A549 (cell line): ENCODE results near the gene ZNF57. TPM values are rescaled to one million over a fixed set of nuclear protein-coding genes. Genes with fewer than 3 reads are reported as not detected.
"Not testable (repeated sequence)": the region's sequence is repeated elsewhere in the genome, so short reads cannot be mapped to it uniquely, and the experiment has no call there.

Experiments used
- ATAC-seq, 2 experiments: fragments of 200-7000 bp in 1 of 2; fragments of >200 bp in 1 of 2; cut with Nextera tagmentation in 1 of 2; cut with Tn5 transposase in 1 of 2; 3 replicates each; pipeline versions ENCODE4 v1.8.0 to v1.9.1; 2018 to 2020; ENCODE audit warnings: mild to moderate bottlenecking in 1 of 2, moderate library complexity in 1 of 2
- CTCF ChIA-PET: fragments of 300-600 bp; sonication (Branson Sonifier 250); formaldehyde crosslinking; extraction: SDS; loops from one replicate; lab custom pipeline; 2021; ENCODE audit warnings: antibody characterized with exemption, inconsistent platforms; lab: Yijun Ruan, JAX
- POLR2A ChIA-PET: fragments of 350-600 bp; formaldehyde crosslinking; extraction: SDS; loops from one replicate; lab custom pipeline; 2021; ENCODE audit warnings: antibody characterized with exemption, inconsistent platforms; lab: Yijun Ruan, JAX
- DNase-seq, 2 experiments: peaks; one replicate each; pipeline versions ENCODE4 v3.0.0 to v3.0.0-alpha.2; 2011 to 2016; ENCODE audit warnings: low read depth in 1 of 2, low spot score in 1 of 2
- FAIRE-seq: peaks from 2 replicates; lab custom pipeline; 2011; peaks lifted over from hg19 to GRCh38; lab: Jason Lieb, UNC
- H3K27ac ChIP-seq, 2 experiments: fragments of >200 bp; sonication (Bioruptor Twin); formaldehyde crosslinking; 3 replicates each; pipeline ENCODE4 v1.5.1; 2016 to 2017
- H3K4me1 ChIP-seq: fragments of >200 bp; sonication (Bioruptor Twin); formaldehyde crosslinking; 3 replicates; pipeline ENCODE4 v1.6.1; 2016
- H3K4me2 ChIP-seq: fragments of >200 bp; sonication (Bioruptor Twin); formaldehyde crosslinking; 3 replicates; pipeline ENCODE4 v1.6.1; 2016
- H3K4me3 ChIP-seq: fragments of >200 bp; sonication (Bioruptor Twin); formaldehyde crosslinking; 3 replicates; pipeline ENCODE4 v1.5.1; 2016
- H3K9me3 ChIP-seq: fragments of >200 bp; sonication (Bioruptor Twin); formaldehyde crosslinking; 3 replicates; pipeline ENCODE4 v1.6.1; 2016
- ATOH8 ChIP-seq: fragments of 250-450 bp; sonication (Bioruptor Pico); IDR thresholded peaks from 2 replicates; pipeline ENCODE4 v1.5.0; 2020; ENCODE audit warnings: low read depth, mild to moderate bottlenecking, moderate library complexity
- BHLHE40 ChIP-seq: IDR thresholded peaks from 2 replicates; pipeline ENCODE4 v1.6.1; 2012; ENCODE audit warnings: low read depth, low read length, inconsistent platforms
- CBX8 ChIP-seq: fragments of 200-600 bp; sonication (generic); IDR thresholded peaks from 2 replicates; pipeline ENCODE4 v1.6.1; 2016
- CEBPB ChIP-seq, 2 experiments: fragments of >200 bp in 1 of 2; sonication (Bioruptor Twin) in 1 of 2; formaldehyde crosslinking in 1 of 2; IDR thresholded peaks; 2 replicates each; pipeline ENCODE4 v1.6.1; 2012 to 2016
- CHD2 ChIP-seq: fragments of 150-350 bp; IDR thresholded peaks from 2 replicates; pipeline ENCODE4 v1.6.1; 2014; ENCODE audit warnings: low read length; ENCODE audit not compliant: partially characterized antibody
- E2F6 ChIP-seq: IDR thresholded peaks from 2 replicates; pipeline ENCODE4 v1.6.1; 2012; ENCODE audit warnings: low read depth, borderline replicate concordance
- EHF ChIP-seq: fragments of 250-450 bp; sonication (Bioruptor Pico); IDR thresholded peaks from 2 replicates; pipeline ENCODE4 v1.5.0; 2020; ENCODE audit warnings: mild to moderate bottlenecking
- ELK1 ChIP-seq: fragments of 150-350 bp; IDR thresholded peaks from 2 replicates; pipeline ENCODE4 v1.6.1; 2014; ENCODE audit warnings: low read depth, mild to moderate bottlenecking, low read length
- EP300 ChIP-seq, 2 experiments: fragments of >200 bp; sonication (Bioruptor Twin); formaldehyde crosslinking; IDR thresholded peaks; 2 replicates in 1 of 2; 3 replicates in 1 of 2; pipeline ENCODE4 v1.6.1; 2016 to 2017
- ESRRA ChIP-seq: fragments of 150-350 bp; IDR thresholded peaks from 2 replicates; pipeline ENCODE4 v1.6.1; 2014; ENCODE audit warnings: mild to moderate bottlenecking, low read length, borderline replicate concordance
- FOSB ChIP-seq: fragments of 250-450 bp; sonication (Bioruptor Pico); IDR thresholded peaks from 2 replicates; pipeline ENCODE4 v1.5.0; 2020; ENCODE audit warnings: mild to moderate bottlenecking, moderate library complexity
- GATA3 ChIP-seq: IDR thresholded peaks from 2 replicates; pipeline ENCODE4 v1.6.1; 2012; ENCODE audit warnings: borderline replicate concordance
- HOXA7 ChIP-seq: fragments of 250-450 bp; sonication (Bioruptor Pico); IDR thresholded peaks from 2 replicates; pipeline ENCODE4 v1.5.0; 2020; ENCODE audit warnings: mild to moderate bottlenecking, moderate library complexity
- HOXB13 ChIP-seq: fragments of 250-450 bp; sonication (Bioruptor Pico); IDR thresholded peaks from 2 replicates; pipeline ENCODE4 v1.5.0; 2020; ENCODE audit warnings: low read depth, mild to moderate bottlenecking, moderate library complexity
- HOXB5 ChIP-seq: fragments of 250-450 bp; sonication (Bioruptor Pico); IDR thresholded peaks from 2 replicates; pipeline ENCODE4 v1.5.0; 2020; ENCODE audit warnings: mild to moderate bottlenecking, moderate library complexity
- JUN ChIP-seq, 2 experiments: fragments of >200 bp; sonication (Bioruptor Twin); formaldehyde crosslinking; IDR thresholded peaks; 2 replicates in 1 of 2; 3 replicates in 1 of 2; pipeline ENCODE4 v1.6.1; 2016 to 2017
- JUNB ChIP-seq: fragments of >200 bp; sonication (Bioruptor Twin); formaldehyde crosslinking; IDR thresholded peaks from 2 replicates; pipeline ENCODE4 v1.6.1; 2016
- KDM5A ChIP-seq: fragments of 200-600 bp; sonication (generic); IDR thresholded peaks from 2 replicates; pipeline ENCODE4 v1.6.1; 2016; ENCODE audit warnings: antibody characterized with exemption, mild to moderate bottlenecking
- MAZ ChIP-seq: fragments of 150-350 bp; IDR thresholded peaks from 2 replicates; pipeline ENCODE4 v1.6.1; 2014; ENCODE audit warnings: antibody characterized with exemption, low read depth, low read length, borderline replicate concordance
- NFE2L2 ChIP-seq: fragments of 150-350 bp; conservative IDR thresholded peaks from 2 replicates; pipeline ENCODE4 v1.6.1; 2014; ENCODE audit warnings: low read length
- PBX3 ChIP-seq: IDR thresholded peaks from 2 replicates; pipeline ENCODE4 v1.6.1; 2012
- POLR2A ChIP-seq: IDR thresholded peaks from 2 replicates; pipeline ENCODE4 v1.6.1; 2012; ENCODE audit warnings: mild to moderate bottlenecking, low read length
- POLR2AphosphoS2 ChIP-seq: conservative IDR thresholded peaks from 2 replicates; pipeline ENCODE4 v1.6.1; 2012; ENCODE audit warnings: low read length, improper control_type of control experiment, inconsistent platforms
- RAD21 ChIP-seq, 2 experiments: fragments of >200 bp in 1 of 2; sonication (Bioruptor Twin) in 1 of 2; formaldehyde crosslinking in 1 of 2; IDR thresholded peaks in 1 of 2; conservative IDR thresholded peaks in 1 of 2; 2 replicates in 1 of 2; 3 replicates in 1 of 2; pipeline ENCODE4 v1.6.1; 2012 to 2018; ENCODE audit warnings: inconsistent platforms in 1 of 2
- RARB ChIP-seq: fragments of 250-450 bp; sonication (Bioruptor Pico); IDR thresholded peaks from 2 replicates; pipeline ENCODE4 v1.8.0; 2021; ENCODE audit warnings: mild to moderate bottlenecking, moderate library complexity
- RCOR1 ChIP-seq: fragments of 150-350 bp; IDR thresholded peaks from 2 replicates; pipeline ENCODE4 v1.6.1; 2014; ENCODE audit warnings: antibody characterized with exemption, low read length, low read depth
- RFX5 ChIP-seq: fragments of 450-650 bp; IDR thresholded peaks from 2 replicates; pipeline ENCODE4 v1.7.1; 2014; ENCODE audit warnings: antibody characterized with exemption, mild to moderate bottlenecking, moderate library complexity
- SMC3 ChIP-seq: fragments of >200 bp; sonication (Bioruptor Twin); formaldehyde crosslinking; IDR thresholded peaks from 3 replicates; pipeline ENCODE4 v1.6.1; 2018; ENCODE audit warnings: inconsistent platforms
- TP53 ChIP-seq: fragments of 250-450 bp; sonication (Bioruptor Pico); IDR thresholded peaks from 2 replicates; pipeline ENCODE4 v1.5.0; 2021; ENCODE audit warnings: mild to moderate bottlenecking, moderate library complexity
- ZFP36 ChIP-seq: fragments of 450-650 bp; IDR thresholded peaks from 2 replicates; pipeline ENCODE4 v1.6.1; 2014; ENCODE audit warnings: borderline replicate concordance; ENCODE audit not compliant: partially characterized antibody
- ZNF302 ChIP-seq: fragments of 250-450 bp; sonication (Bioruptor Pico); IDR thresholded peaks from 2 replicates; pipeline ENCODE4 v1.9.0; 2021; ENCODE audit warnings: inconsistent platforms, mild to moderate bottlenecking, moderate library complexity
- WGBS: methylation state at CpG from one replicate; pipeline ENCODE4 v1.1.6; 2017; ENCODE audit errors: missing lambda C conversion rate; 5-methylcytosine and 5-hydroxymethylcytosine counted together
- polyA plus RNA-seq, 4 experiments: library from polyadenylated mRNA; depleted of rRNA in 3 of 4; stranded (reverse); fragments of >200 nt; fragmentation: RNase III in 1 of 4; extraction: RNeasy Plus Mini Kit Qiagen cat#74134 plus additional on column Dnase treatment in 1 of 4; gene quantifications; 2 replicates in 3 of 4; 3 replicates in 1 of 4; pipeline ENCODE4 v1.2.3, GENCODE V29; 2011 to 2017

ZNF57 gene
- polyA plus RNA-seq, 2 of the 4 experiments (the other 2 are of a cell fraction): 2.5 to 2.6 TPM

GRCh38 chr19:2887391-2887914 lies 13.3 kb upstream of the ZNF57 start (continued):
- TF ChIP-seq SMC3 (0 out of 3 replicates have a peak, but pooled peaks have one; percentile 7), CHD2 (no peak), EHF (no peak), BHLHE40 (no peak), CEBPB (IDR thresholded peaks at IDR 0.05) (no peak), FOSB (no peak), ELK1 (no peak), KDM5A (no peak), RCOR1 (no peak), HOXA7 (no peak), EP300 (IDR thresholded peaks at IDR 0.05) (no peak), ESRRA (no peak), GATA3 (no peak)
- TF ChIP-seq, all 56 proteins: peak for 7

- Histone ChIP-seq H3K4me2 (no peak overlapping the region), H3K27ac (no peak overlapping the region), H3K4me3 (no peak overlapping the region), H3K9me3 (peaks cover 11% of the 10 kb centered on the region), H3K4me1 (no peaks in the 10 kb centered on the region)
- FAIRE-seq (no peak), ATAC-seq (no peak), DNase-seq (no peak)
- TF ChIP-seq ZNF302 (CRISPR knock-in tag) (no peak), ZFP36 (no peak), E2F6 (no peak), CHD2 (no peak), POLR2AphosphoS2 (no peak), TP53 (no peak), EP300 (IDR thresholded peaks at IDR 0.05) (no peak), MAZ (no peak), JUN (IDR thresholded peaks at IDR 0.05) (no peak), CBX8 (no peak), RFX5 (no peak), HOXA7 (no peak), HOXB13 (CRISPR knock-in tag) (no peak)
- ChIA-PET POLR2A (no interaction called here), CTCF (interaction anchor here (0.8 to 2.4 kb wide), 4 partner anchors 10 to 215 kb away, joined by 3 to 8 read pairs (median 5); partner anchors contain the start of gene ZNF57)
- 81% methylated on average over 19 of the region's 37 CpGs for WGBS
These were observed 11.9 kb upstream of the ZNF57 start for GRCh38 chr19:2888731-2889224.

GRCh38 chr19:2890531-2890930 lies 10.2 kb upstream of the ZNF57 start:
- ATAC-seq, H3K4me1 ChIP-seq, CTCF ChIA-PET, H3K4me3 ChIP-seq, DNase-seq, H3K4me2 ChIP-seq, FAIRE-seq, H3K27ac ChIP-seq, POLR2A ChIA-PET: not testable (repeated sequence)
- WGBS: 58% methylated on average over 8 of the region's 8 CpGs
- peaks cover 16% of the 10 kb centered on the region; the same call in 2 of the 3 replicates for H3K9me3 ChIP-seq

- no peak overlapping the region for H3K4me2 ChIP-seq
- no peaks in the 10 kb centered on the region for H3K4me1 ChIP-seq
- no peak for TF ChIP-seq RARB (CRISPR knock-in tag)
- no peak for TF ChIP-seq RAD21 (conservative IDR thresholded peaks at IDR 0.05 in 1 of 2, IDR thresholded peaks at IDR 0.05 in 1 of 2)
- TF ChIP-seq ATOH8 (CRISPR knock-in tag): no peak
- TF ChIP-seq TP53: no peak
- no peak for TF ChIP-seq HOXB5
- no peak for TF ChIP-seq JUNB
- no peak for TF ChIP-seq FOSB
- TF ChIP-seq ZNF302 (CRISPR knock-in tag): no peak
- no peak for TF ChIP-seq NFE2L2
- TF ChIP-seq PBX3: no peak
- no peak for TF ChIP-seq BHLHE40
- no peak for TF ChIP-seq POLR2A
- TF ChIP-seq GATA3: no peak
- ChIA-PET POLR2A (no interaction called here), CTCF (interaction anchor here (1.3 kb wide), 1 partner anchor 9 kb away, joined by 10 read pairs; no protein-coding TSS in a partner anchor)
- DNase-seq: no peak
- no peak overlapping the region for H3K4me3 ChIP-seq
- no peak for ATAC-seq
- no peak overlapping the region for H3K27ac ChIP-seq
- no peak for FAIRE-seq
- H3K9me3 ChIP-seq: peaks cover 31% of the 10 kb centered on the region
- WGBS: 42% methylated on average over 8 of the region's 8 CpGs
These were observed 4.0 kb upstream of the ZNF57 start for GRCh38 chr19:2896694-2897093.
